Lung (tissue), 12 donors: ENCODE measurements around the gene DEAF1. TPM values are rescaled to one million over a fixed set of nuclear protein-coding genes. Genes with fewer than 3 reads are reported as not detected.
A peak's percentile ranks its signal among the peaks of the same experiment; 100 is the strongest.

Experiments
- ATAC-seq: fragments of 200-7000 bp; cut with Tn5 transposase; one replicate; pipeline ENCODE4 v1.9.1; 2020; ENCODE audit warnings: moderate number of reproducible peaks; ENCODE audit not compliant: insufficient read depth, low FRiP score
- DNase-seq, 3 donors: peaks; one replicate each; pipeline ENCODE4 v3.0.0-alpha.2; 2013 to 2017
- H3K27ac ChIP-seq, 2 donors: one replicate each; pipeline ENCODE4 v1.5.1; 2013; ENCODE audit warnings: mild to moderate bottlenecking in 2 of 2, moderate library complexity in 2 of 2, control low read depth in 1 of 2, inconsistent platforms in 1 of 2, low read depth in 1 of 2, low read length in 1 of 2
- H3K27me3 ChIP-seq, 3 donors: one replicate each; pipeline ENCODE4 v1.5.1; 2013; ENCODE audit warnings: low read length in 2 of 3; ENCODE audit not compliant: control insufficient read depth in 3 of 3, insufficient read depth in 3 of 3
- H3K36me3 ChIP-seq, 4 donors: one replicate each; pipeline ENCODE4 v1.5.1; 2013; ENCODE audit warnings: low read length in 4 of 4, mild to moderate bottlenecking in 1 of 4, moderate library complexity in 1 of 4; ENCODE audit not compliant: control insufficient read depth in 4 of 4, insufficient read depth in 4 of 4
- H3K4me1 ChIP-seq, 5 donors: one replicate each; pipeline ENCODE4 v1.5.1; 2013; ENCODE audit warnings: low read length in 5 of 5, mild to moderate bottlenecking in 2 of 5, moderate library complexity in 1 of 5; ENCODE audit not compliant: control insufficient read depth in 5 of 5, insufficient read depth in 5 of 5
- H3K4me3 ChIP-seq: one replicate; pipeline ENCODE4 v1.5.1; 2013; ENCODE audit warnings: mild to moderate bottlenecking, control low read depth, moderate library complexity
- H3K9ac ChIP-seq, 2 donors: one replicate each; pipeline ENCODE4 v1.5.1; 2013; ENCODE audit warnings: low read length in 2 of 2, control low read depth in 1 of 2; ENCODE audit not compliant: insufficient read depth in 1 of 2
- H3K9me3 ChIP-seq, 4 donors: one replicate each; pipeline ENCODE4 v1.5.1; 2013; ENCODE audit warnings: low read length in 3 of 4, mild to moderate bottlenecking in 1 of 4, moderate library complexity in 1 of 4; ENCODE audit not compliant: control insufficient read depth in 4 of 4, insufficient read depth in 3 of 4
- WGBS, 2 donors: extraction: QIAGEN DNeasy Blood & Tissue Kit; methylation state at CpG; one replicate each; pipeline ENCODE4 v1.1.7; 2013; 5-methylcytosine and 5-hydroxymethylcytosine counted together
- polyA plus RNA-seq, 2 donors: library from polyadenylated mRNA; stranded (reverse); fragments of 200-250 nt; gene quantifications; one replicate each; pipeline ENCODE4 v1.2.1, GENCODE V29; 2013
- total RNA-seq, 2 donors: library from RNA; depleted of rRNA in 1 of 2; stranded (reverse); fragments of >200 nt in 1 of 2; gene quantifications; one replicate each; pipeline ENCODE4 v1.2.1, GENCODE V29; 2014 to 2021
- TF ChIP-seq, protein P1 (sequence below): IDR thresholded peaks from 2 replicates; pipeline ENCODE4 v1.5.1; 2012; ENCODE audit warnings: mild to moderate bottlenecking; ENCODE audit errors: control extremely low read depth, extremely low read depth
- donor health status: control.
- donor health status: control.
- donor health status: Bipolar disorder and iron deficiency.
- donor health status: healthy.
- donor health status: DM: yes; HTN: yes; CAD: no.

Gene DEAF1
- total and polyA plus RNA-seq, 4 donors: 18.5 to 33.1 (median 22.3) TPM

DNA sequence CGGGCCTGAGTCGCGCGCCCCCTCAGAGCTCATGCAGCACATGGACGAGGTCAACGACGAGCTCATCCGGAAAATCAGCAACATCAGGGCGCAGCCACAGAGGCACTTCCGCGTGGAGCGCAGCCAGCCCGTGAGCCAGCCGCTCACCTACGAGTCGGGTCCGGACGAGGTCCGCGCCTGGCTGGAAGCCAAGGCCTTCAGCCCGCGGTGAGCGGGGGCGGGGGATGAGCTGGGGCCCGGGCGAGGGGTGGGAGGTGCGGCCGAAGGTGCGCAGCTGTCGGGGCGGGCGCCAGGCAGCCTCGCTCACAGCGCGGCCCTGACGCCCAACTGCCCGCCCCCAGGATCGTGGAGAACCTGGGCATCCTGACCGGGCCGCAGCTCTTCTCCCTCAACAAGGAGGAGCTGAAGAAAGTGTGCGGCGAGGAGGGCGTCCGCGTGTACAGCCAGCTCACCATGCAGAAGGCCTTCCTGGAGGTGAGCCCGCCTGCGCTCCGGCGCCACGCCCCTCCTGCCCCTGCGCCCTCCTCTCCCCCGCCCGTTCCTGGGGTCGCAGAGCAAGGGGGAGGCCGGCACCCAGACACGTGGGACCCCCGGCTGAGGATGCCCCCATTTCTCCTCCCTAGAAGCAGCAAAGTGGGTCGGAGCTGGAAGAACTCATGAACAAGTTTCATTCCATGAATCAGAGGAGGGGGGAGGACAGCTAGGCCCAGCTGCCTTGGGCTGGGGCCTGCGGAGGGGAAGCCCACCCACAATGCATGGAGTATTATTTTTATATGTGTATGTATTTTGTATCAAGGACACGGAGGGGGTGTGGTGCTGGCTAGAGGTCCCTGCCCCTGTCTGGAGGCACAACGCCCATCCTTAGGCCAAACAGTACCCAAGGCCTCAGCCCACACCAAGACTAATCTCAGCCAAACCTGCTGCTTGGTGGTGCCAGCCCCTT lies 31.5 kb upstream of the DEAF1 start:
- DNase-seq: peak; percentile 51 to 76 (median 73)
- Histone ChIP-seq H3K27me3 (peaks cover 0 to 14% (median 11%) of the 10 kb centered on the region in 3 donors), H3K4me1 (peaks cover 0 to 12% (median 0%) of the 10 kb centered on the region in 5 donors), H3K9ac (no peak overlapping the region), H3K27ac (peak overlapping the region in 1 of 2 donors; percentile 22), H3K4me3 (no peak overlapping the region), H3K9me3 (no peaks in the 10 kb centered on the region), H3K36me3 (peaks cover 0 to 17% (median 0%) of the 10 kb centered on the region in 4 donors)
- 12 to 31% methylated on average over 52 to 61 of the region's 61 CpGs for WGBS, 2 donors
- TF ChIP-seq, protein P1, sequence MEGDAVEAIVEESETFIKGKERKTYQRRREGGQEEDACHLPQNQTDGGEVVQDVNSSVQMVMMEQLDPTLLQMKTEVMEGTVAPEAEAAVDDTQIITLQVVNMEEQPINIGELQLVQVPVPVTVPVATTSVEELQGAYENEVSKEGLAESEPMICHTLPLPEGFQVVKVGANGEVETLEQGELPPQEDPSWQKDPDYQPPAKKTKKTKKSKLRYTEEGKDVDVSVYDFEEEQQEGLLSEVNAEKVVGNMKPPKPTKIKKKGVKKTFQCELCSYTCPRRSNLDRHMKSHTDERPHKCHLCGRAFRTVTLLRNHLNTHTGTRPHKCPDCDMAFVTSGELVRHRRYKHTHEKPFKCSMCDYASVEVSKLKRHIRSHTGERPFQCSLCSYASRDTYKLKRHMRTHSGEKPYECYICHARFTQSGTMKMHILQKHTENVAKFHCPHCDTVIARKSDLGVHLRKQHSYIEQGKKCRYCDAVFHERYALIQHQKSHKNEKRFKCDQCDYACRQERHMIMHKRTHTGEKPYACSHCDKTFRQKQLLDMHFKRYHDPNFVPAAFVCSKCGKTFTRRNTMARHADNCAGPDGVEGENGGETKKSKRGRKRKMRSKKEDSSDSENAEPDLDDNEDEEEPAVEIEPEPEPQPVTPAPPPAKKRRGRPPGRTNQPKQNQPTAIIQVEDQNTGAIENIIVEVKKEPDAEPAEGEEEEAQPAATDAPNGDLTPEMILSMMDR: no peak
- peak; percentile 2 for ATAC-seq

- H3K4me3 ChIP-seq: no peak overlapping the region
- TF ChIP-seq, protein P1: no peak
- ATAC-seq: no peak
- peaks cover 0 to 20% (median 0%) of the 10 kb centered on the region in 4 donors for H3K36me3 ChIP-seq
- no peak overlapping the region for H3K27ac ChIP-seq
- no peak for DNase-seq
- H3K4me1 ChIP-seq: peaks cover 0 to 12% (median 0%) of the 10 kb centered on the region in 5 donors
- no peak overlapping the region for H3K9ac ChIP-seq
- peaks cover 0 to 18% (median 11%) of the 10 kb centered on the region in 3 donors for H3K27me3 ChIP-seq
- 11 to 27% methylated on average over 27 to 53 of the region's 53 CpGs for WGBS, 2 donors
- H3K9me3 ChIP-seq: no peaks in the 10 kb centered on the region
Measured at GRCh38 chr11:725624-726202, 30.7 kb upstream of the DEAF1 start.

DNA sequence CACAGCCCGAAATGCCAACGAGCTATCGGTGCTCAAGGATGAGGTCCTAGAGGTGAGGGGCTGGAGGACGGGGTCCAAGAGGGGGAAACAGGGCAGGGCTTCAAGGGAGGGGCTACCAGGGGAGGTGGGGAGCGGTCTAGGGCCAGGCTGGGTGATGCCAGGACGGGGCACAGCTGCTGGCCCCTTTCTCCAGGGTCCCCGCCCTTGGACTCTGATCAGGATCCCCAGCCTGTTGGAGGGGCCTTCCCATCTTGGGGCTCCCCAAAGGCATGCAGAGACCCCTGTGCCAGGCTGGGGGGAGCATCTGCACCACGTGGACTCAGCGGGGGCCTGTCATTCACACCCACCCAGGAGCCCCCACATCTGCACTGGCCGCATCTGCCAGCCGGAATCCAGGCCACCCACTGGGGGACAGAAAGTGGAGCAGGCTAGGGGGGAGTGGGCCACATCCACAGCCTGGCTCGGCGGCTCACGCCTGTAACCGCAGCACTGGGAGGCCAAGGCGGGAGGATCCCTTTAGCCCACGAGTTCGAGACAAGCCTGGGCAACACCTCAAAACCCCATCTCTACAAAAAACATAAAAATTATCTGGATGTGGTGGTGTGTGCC lies 29.9 kb upstream of the DEAF1 start:
- no peak overlapping the region for H3K4me3 ChIP-seq
- ATAC-seq (no peak), DNase-seq (no peak)
- peaks cover 0 to 20% (median 0%) of the 10 kb centered on the region in 4 donors for H3K36me3 ChIP-seq
- TF ChIP-seq, protein P1: no peak
- H3K27me3 ChIP-seq: peaks cover 0 to 20% (median 13%) of the 10 kb centered on the region in 3 donors
- 70 to 81% methylated on average over 18 of the region's 18 CpGs for WGBS, 2 donors
- H3K9ac ChIP-seq: no peak overlapping the region
- peaks cover 0 to 12% (median 0%) of the 10 kb centered on the region in 5 donors for H3K4me1 ChIP-seq
- no peaks in the 10 kb centered on the region for H3K9me3 ChIP-seq
- H3K27ac ChIP-seq: no peak overlapping the region
